GM06990 (cell line): Measurements from ENCODE around the gene PPP4R4.

Experiments
- DNase-seq: peaks from one replicate; pipeline ENCODE4 v3.0.0-alpha.2; 2011; ENCODE audit not compliant: insufficient read length; ENCODE audit errors: extremely low read depth
- H3K27me3 ChIP-seq: replicated peaks from 2 replicates; pipeline ENCODE4 v1.6.0; 2011; ENCODE audit warnings: low read length; ENCODE audit not compliant: control insufficient read depth, insufficient read depth
- H3K36me3 ChIP-seq: 2 replicates; pipeline ENCODE4 v1.5.1; 2011; ENCODE audit warnings: low read length; ENCODE audit not compliant: control insufficient read depth, insufficient read depth
- H3K4me3 ChIP-seq: replicated peaks from 2 replicates; pipeline ENCODE4 v1.5.1; 2011; ENCODE audit warnings: low read depth, mild to moderate bottlenecking, control low read depth, low read length
- TF ChIP-seq, protein P1 (sequence below): IDR thresholded peaks from 2 replicates; pipeline ENCODE4 v1.5.1; 2011; ENCODE audit warnings: low read length, control low read depth, mild to moderate bottlenecking, inconsistent platforms; ENCODE audit not compliant: insufficient read depth, poor library complexity, severe bottlenecking

The PPP4R4 gene

GRCh38 chr14:94161981-94162380 is 12.1 kb upstream of the PPP4R4 start:
- TF ChIP-seq, protein P1, sequence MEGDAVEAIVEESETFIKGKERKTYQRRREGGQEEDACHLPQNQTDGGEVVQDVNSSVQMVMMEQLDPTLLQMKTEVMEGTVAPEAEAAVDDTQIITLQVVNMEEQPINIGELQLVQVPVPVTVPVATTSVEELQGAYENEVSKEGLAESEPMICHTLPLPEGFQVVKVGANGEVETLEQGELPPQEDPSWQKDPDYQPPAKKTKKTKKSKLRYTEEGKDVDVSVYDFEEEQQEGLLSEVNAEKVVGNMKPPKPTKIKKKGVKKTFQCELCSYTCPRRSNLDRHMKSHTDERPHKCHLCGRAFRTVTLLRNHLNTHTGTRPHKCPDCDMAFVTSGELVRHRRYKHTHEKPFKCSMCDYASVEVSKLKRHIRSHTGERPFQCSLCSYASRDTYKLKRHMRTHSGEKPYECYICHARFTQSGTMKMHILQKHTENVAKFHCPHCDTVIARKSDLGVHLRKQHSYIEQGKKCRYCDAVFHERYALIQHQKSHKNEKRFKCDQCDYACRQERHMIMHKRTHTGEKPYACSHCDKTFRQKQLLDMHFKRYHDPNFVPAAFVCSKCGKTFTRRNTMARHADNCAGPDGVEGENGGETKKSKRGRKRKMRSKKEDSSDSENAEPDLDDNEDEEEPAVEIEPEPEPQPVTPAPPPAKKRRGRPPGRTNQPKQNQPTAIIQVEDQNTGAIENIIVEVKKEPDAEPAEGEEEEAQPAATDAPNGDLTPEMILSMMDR, result no peak
- Histone ChIP-seq H3K4me3 (no peak overlapping the region), H3K27me3 (0 out of 2 replicates have a peak, but pooled peaks cover 1% of the 10 kb centered on the region), H3K36me3 (no peaks in the 10 kb centered on the region)
- DNase-seq, result no peak

DNA sequence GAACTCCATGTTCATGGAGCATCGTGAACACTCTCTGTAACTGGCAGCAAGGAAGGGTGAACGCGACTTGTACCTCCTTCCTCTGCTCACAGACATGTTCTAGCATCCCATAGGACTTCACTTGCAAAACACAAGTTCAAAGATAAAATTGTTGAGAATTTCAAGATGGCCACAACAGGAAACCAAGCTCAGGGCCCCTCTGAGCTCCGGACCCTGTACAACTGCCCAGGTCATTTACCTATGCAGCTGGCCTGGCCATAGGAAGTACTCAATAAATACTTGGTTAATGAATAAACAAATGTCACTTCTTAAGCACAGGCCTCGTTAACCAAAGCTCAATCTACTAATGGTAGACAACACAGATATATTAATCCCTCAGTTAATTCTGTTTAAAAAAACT is 11.7 kb upstream of the PPP4R4 start:
- DNase-seq, result no peak
- TF ChIP-seq, protein P1, result no peak
- no peaks in the 10 kb centered on the region for H3K36me3 ChIP-seq
- H3K4me3 ChIP-seq, result no peak overlapping the region
- H3K27me3 ChIP-seq, result 0 out of 2 replicates have a peak, but pooled peaks cover 1% of the 10 kb centered on the region

DNA sequence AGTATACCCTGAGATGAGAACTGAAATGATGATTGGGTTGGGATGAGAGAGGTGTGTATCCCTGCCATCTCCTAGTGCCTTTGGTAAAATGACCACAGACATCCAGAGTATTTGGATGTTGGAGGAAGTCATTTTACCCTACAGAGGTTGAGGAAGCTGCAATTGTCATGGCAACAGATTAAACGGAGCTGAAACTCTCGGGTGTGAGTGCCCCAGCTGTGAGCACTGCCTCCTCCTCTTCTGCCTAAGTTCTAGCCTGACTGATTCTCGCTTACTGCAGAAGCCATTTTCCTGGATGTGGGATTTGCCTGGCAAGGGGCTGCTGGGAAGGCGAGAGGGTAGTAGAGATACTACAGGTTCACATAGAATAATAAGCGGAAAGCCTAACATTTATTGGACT is 10.3 kb upstream of the PPP4R4 start:
- DNase-seq, result no peak
- TF ChIP-seq, protein P1, result no peak
- H3K4me3 ChIP-seq, result no peak overlapping the region
- 0 out of 2 replicates have a peak, but pooled peaks cover 1% of the 10 kb centered on the region for H3K27me3 ChIP-seq
- H3K36me3 ChIP-seq, result no peaks in the 10 kb centered on the region

DNA sequence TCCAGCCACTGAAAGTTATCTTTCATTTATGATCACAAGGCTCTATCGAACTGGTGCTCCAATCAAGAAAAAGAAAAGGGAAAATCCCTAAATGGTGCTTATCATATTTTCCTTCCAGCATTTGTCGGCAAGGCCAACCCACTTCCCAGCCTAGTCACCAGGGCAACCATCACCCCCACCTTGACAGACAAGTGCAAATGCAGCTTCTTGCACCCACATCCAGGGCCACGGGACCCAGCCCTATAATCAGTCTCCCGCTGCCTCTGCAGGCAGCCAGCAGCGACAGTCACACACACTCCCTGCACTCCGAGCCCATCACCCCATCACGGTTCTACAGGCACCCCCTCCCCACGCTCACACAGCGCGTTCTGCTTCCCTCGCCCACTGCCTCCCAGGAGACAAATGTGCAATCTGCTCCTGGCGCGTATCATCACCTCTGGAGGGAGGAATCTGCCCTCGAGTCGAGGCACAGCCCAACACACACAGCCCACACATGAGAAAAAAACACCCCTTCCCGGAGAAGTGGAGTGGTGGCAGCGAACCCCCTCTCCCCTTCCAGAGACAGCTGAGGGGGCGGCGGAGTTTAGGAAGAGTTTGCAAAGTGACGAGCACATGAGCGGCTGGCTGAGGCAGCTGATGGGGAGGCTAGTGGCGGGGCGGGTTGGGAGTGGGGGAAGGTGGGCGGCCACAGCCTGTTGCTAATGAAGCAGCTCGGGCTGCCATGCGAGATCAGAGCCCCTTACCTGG is 9.3 kb upstream of the PPP4R4 start:
- Histone ChIP-seq H3K27me3 (0 out of 2 replicates have a peak, but pooled peaks cover 1% of the 10 kb centered on the region), H3K36me3 (no peaks in the 10 kb centered on the region), H3K4me3 (no peak overlapping the region)
- TF ChIP-seq, protein P1, result no peak
- DNase-seq, result no peak

GRCh38 chr14:94165744-94166143 is 8.4 kb upstream of the PPP4R4 start:
- H3K4me3 ChIP-seq, result no peak overlapping the region
- TF ChIP-seq, protein P1, result no peak
- H3K27me3 ChIP-seq, result peaks cover 1% of the 10 kb centered on the region; the same call in 1 of the 2 replicates

GRCh38 chr14:94170136-94170535 is 4.0 kb upstream of the PPP4R4 start:
- no peak for DNase-seq
- no peak overlapping the region for H3K4me3 ChIP-seq
- no peaks in the 10 kb centered on the region for H3K36me3 ChIP-seq
- TF ChIP-seq, protein P1, result no peak
- H3K27me3 ChIP-seq, result no peaks in the 10 kb centered on the region; the same call in none of the 2 replicates

More at GRCh38 chr14:94165744-94166143, 8.4 kb upstream of the PPP4R4 start:
- DNase-seq, result no peak
- no peaks in the 10 kb centered on the region for H3K36me3 ChIP-seq
